ENCODE measurements around the gene TIGD7.
"Not testable (repeated sequence)": the region's sequence is repeated elsewhere in the genome, so short reads cannot be mapped to it uniquely, and the experiment has no call there.

Gene TIGD7

GRCh38 chr16:3274947-3275346, 30.3 kb downstream of the TIGD7 start:
- in situ Hi-C loops (cut with MboI; ENCODE audit: low sequenced_read_pairs, unreplicated experiment): no loop called here
- DNase-seq (ENCODE audit: low spot score): no peak

GRCh38 chr16:3274490-3274889, 30.7 kb downstream of the TIGD7 start:
- in situ Hi-C loops (cut with MboI; ENCODE audit: low sequenced_read_pairs, unreplicated experiment): no loop called here
- no peak for DNase-seq (ENCODE audit: low spot score)
- no peak for TF ChIP-seq CTCF (IDR thresholded peaks at IDR 0.05; ENCODE audit: borderline replicate concordance, control extremely low read depth, extremely low read depth, insufficient read depth, missing control alignments)

More at GRCh38 chr16:3274947-3275346, 30.3 kb downstream of the TIGD7 start:
- no peak for TF ChIP-seq CTCF (IDR thresholded peaks at IDR 0.05; ENCODE audit: borderline replicate concordance, control extremely low read depth, extremely low read depth, insufficient read depth, missing control alignments)

GRCh38 chr16:3271281-3271680, 33.9 kb downstream of the TIGD7 start:
- in situ Hi-C loops (cut with MboI; ENCODE audit: low sequenced_read_pairs, unreplicated experiment); DNase-seq (ENCODE audit: low spot score): not testable (repeated sequence)

GRCh38 chr16:3270718-3271117, 34.5 kb downstream of the TIGD7 start:
- in situ Hi-C loops (cut with MboI; ENCODE audit: low sequenced_read_pairs, unreplicated experiment); DNase-seq (ENCODE audit: low spot score): not testable (repeated sequence)

GRCh38 chr16:3268294-3268693, 36.9 kb downstream of the TIGD7 start:
- in situ Hi-C loops (cut with MboI; ENCODE audit: low sequenced_read_pairs, unreplicated experiment): no loop called here
- TF ChIP-seq CTCF (IDR thresholded peaks at IDR 0.05; ENCODE audit: borderline replicate concordance, control extremely low read depth, extremely low read depth, insufficient read depth, missing control alignments): no peak

GRCh38 chr16:3266873-3267537, 38.2 kb downstream of the TIGD7 start:
- in situ Hi-C loops (cut with MboI; ENCODE audit: low sequenced_read_pairs, unreplicated experiment): no loop called here
- TF ChIP-seq CTCF (IDR thresholded peaks at IDR 0.05; ENCODE audit: borderline replicate concordance, control extremely low read depth, extremely low read depth, insufficient read depth, missing control alignments): peak; percentile 28
- DNase-seq (ENCODE audit: low spot score): no peak

More at GRCh38 chr16:3268294-3268693, 36.9 kb downstream of the TIGD7 start:
- no peak for DNase-seq (ENCODE audit: low spot score)

- peak; percentile 98 for DNase-seq (ENCODE audit: low spot score)
- in situ Hi-C loops (cut with MboI; ENCODE audit: low sequenced_read_pairs, unreplicated experiment): no loop called here
- peak; percentile 42 for TF ChIP-seq CTCF (IDR thresholded peaks at IDR 0.05; ENCODE audit: borderline replicate concordance, control extremely low read depth, extremely low read depth, insufficient read depth, missing control alignments)
Observed at GRCh38 chr16:3264137-3265036, 40.8 kb downstream of the TIGD7 start.

Measured in GM13976 (cell line).